SHP77 (cell line): ENCODE data around the gene PTPN13.

Experiments used
- DNase-seq, 2 experiments: peaks; one replicate each; lab custom pipeline; 2025; lab: John Stamatoyannopoulos, UW

The PTPN13 gene

GRCh38 chr4:86587381-86588140 is 6.6 kb upstream of the PTPN13 start:
- peak; percentile 54 to 59 for DNase-seq

GRCh38 chr4:86592553-86593249 is 1.4 kb upstream of the PTPN13 start:
- no peak for DNase-seq

- no peak for DNase-seq
Measured at GRCh38 chr4:86594559-86595425, 677 bp downstream of the PTPN13 start.

- peak in 1 of 2 experiments; percentile 12 for DNase-seq
Measured at GRCh38 chr4:86595426-86595805, 1.3 kb downstream of the PTPN13 start.

GRCh38 chr4:86596807-86597206 is 2.7 kb downstream of the PTPN13 start:
- DNase-seq, result no peak

- no peak for DNase-seq
Measured at GRCh38 chr4:86600007-86600653, 6.0 kb downstream of the PTPN13 start.

- DNase-seq, result no peak
Measured at GRCh38 chr4:86603311-86603885, 9.3 kb downstream of the PTPN13 start.

GRCh38 chr4:86606809-86607208 is 12.7 kb downstream of the PTPN13 start:
- DNase-seq, result no peak

GRCh38 chr4:86608757-86609375 is 14.8 kb downstream of the PTPN13 start:
- DNase-seq, result no peak

GRCh38 chr4:86611757-86612156 is 17.6 kb downstream of the PTPN13 start:
- DNase-seq, result no peak

GRCh38 chr4:86613734-86614133 is 19.6 kb downstream of the PTPN13 start:
- DNase-seq, result no peak

- no peak for DNase-seq
Measured at GRCh38 chr4:86614865-86615264, 20.8 kb downstream of the PTPN13 start.

- DNase-seq, result no peak
Measured at GRCh38 chr4:86615501-86615900, 21.4 kb downstream of the PTPN13 start.

GRCh38 chr4:86619656-86620055 is 25.5 kb downstream of the PTPN13 start:
- no peak for DNase-seq

GRCh38 chr4:86621435-86621834 is 27.3 kb downstream of the PTPN13 start:
- DNase-seq, result no peak

- no peak for DNase-seq
Measured at GRCh38 chr4:86626066-86626465, 32.0 kb downstream of the PTPN13 start.

GRCh38 chr4:86627462-86628135 is 33.5 kb downstream of the PTPN13 start:
- no peak for DNase-seq

GRCh38 chr4:86630629-86631028 is 36.5 kb downstream of the PTPN13 start:
- no peak for DNase-seq

- DNase-seq, result no peak
Measured at GRCh38 chr4:86631166-86631565, 37.1 kb downstream of the PTPN13 start.

- DNase-seq, result no peak
Measured at GRCh38 chr4:86633854-86634253, 39.7 kb downstream of the PTPN13 start.

GRCh38 chr4:86640469-86640868 is 46.4 kb downstream of the PTPN13 start:
- DNase-seq, result no peak
